DND-41 (cell line): Measurements from ENCODE around the gene PHYHIPL.

Experiments
- ATAC-seq: fragments of 200-7000 bp; cut with Tn5 transposase; 3 replicates; pipeline ENCODE4 v1.9.1; 2021; ENCODE audit warnings: low read depth; ENCODE audit not compliant: insufficient read depth
- DNase-seq: peaks from one replicate; pipeline ENCODE4 v3.0.0-alpha.2; 2020
- H2AFZ ChIP-seq: 2 replicates; pipeline ENCODE4 v1.6.0; 2012; ENCODE audit warnings: low read depth, low read length
- H3K27ac ChIP-seq: 2 replicates; pipeline ENCODE4 v1.5.1; 2012; ENCODE audit warnings: low read length, inconsistent platforms
- H3K27me3 ChIP-seq: fragments of 200-600 bp; sonication (generic); 2 replicates; pipeline ENCODE4 v1.6.0; 2012; ENCODE audit warnings: low read length, mild to moderate bottlenecking, inconsistent platforms; ENCODE audit not compliant: insufficient read depth, poor library complexity
- H3K36me3 ChIP-seq: 2 replicates; pipeline ENCODE4 v1.5.1; 2012; ENCODE audit warnings: low read length, inconsistent platforms; ENCODE audit not compliant: insufficient read depth
- H3K4me1 ChIP-seq: 2 replicates; pipeline ENCODE4 v1.5.1; 2012; ENCODE audit warnings: mild to moderate bottlenecking, low read length; ENCODE audit not compliant: insufficient read depth
- H3K4me2 ChIP-seq: 2 replicates; pipeline ENCODE4 v1.6.0; 2012; ENCODE audit warnings: mild to moderate bottlenecking, moderate library complexity, low read length, inconsistent platforms; ENCODE audit not compliant: insufficient read depth
- H3K4me3 ChIP-seq, 2 experiments: fragments of 200-600 bp in 1 of 2; shearing (Covaris generic) in 1 of 2; 2 replicates each; pipeline ENCODE4 v1.5.1; 2012 to 2016; ENCODE audit warnings: inconsistent platforms in 2 of 2, low read length in 2 of 2, mild to moderate bottlenecking in 2 of 2, low read depth in 1 of 2, moderate library complexity in 1 of 2
- H3K79me2 ChIP-seq: 2 replicates; pipeline ENCODE4 v1.6.0; 2012; ENCODE audit warnings: low read length, inconsistent platforms; ENCODE audit not compliant: insufficient read depth
- H3K9ac ChIP-seq: 2 replicates; pipeline ENCODE4 v1.6.0; 2012; ENCODE audit warnings: low read depth, mild to moderate bottlenecking, inconsistent platforms, low read length, moderate library complexity
- H3K9me3 ChIP-seq: 2 replicates; pipeline ENCODE4 v1.5.1; 2012; ENCODE audit warnings: low read length, moderate library complexity, mild to moderate bottlenecking, inconsistent platforms; ENCODE audit not compliant: insufficient read depth, severe bottlenecking
- H4K20me1 ChIP-seq: 2 replicates; pipeline ENCODE4 v1.6.0; 2012; ENCODE audit warnings: low read length; ENCODE audit not compliant: insufficient read depth
- EZH2 ChIP-seq: IDR thresholded peaks from 3 replicates; pipeline ENCODE4 v1.6.1; 2012; ENCODE audit warnings: borderline replicate concordance, low read depth, mild to moderate bottlenecking, moderate library complexity, low read length, inconsistent platforms; ENCODE audit not compliant: severe bottlenecking
- TF ChIP-seq, protein P1 (sequence below): IDR thresholded peaks from 2 replicates; pipeline ENCODE4 v1.5.1; 2012; ENCODE audit warnings: borderline replicate concordance, low read length, moderate library complexity, mild to moderate bottlenecking; ENCODE audit not compliant: poor library complexity, severe bottlenecking; ENCODE audit errors: extremely low read depth

PHYHIPL gene

DNA sequence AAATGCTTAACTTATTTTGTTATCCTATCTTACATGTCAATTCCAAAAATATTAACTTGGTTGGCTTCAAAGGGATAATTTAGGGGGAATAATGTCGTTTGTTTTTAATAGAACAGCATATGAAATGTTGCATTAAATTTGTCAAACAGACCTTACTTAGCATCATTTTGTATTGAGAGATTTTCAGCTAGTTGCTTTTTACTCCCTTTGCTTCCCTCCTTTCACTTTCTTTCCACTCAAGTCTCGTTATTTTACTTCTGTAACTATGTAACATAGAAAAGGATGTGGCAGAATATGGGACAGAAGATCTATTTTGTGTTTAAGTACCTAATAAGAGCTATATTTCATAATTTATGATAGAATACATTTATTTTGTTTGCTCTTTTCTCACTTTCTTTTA is 2.6 kb downstream of the PHYHIPL start:
- Histone ChIP-seq H4K20me1 (no peaks in the 10 kb centered on the region), H3K4me2 (no peak overlapping the region), H3K27me3 (no peaks in the 10 kb centered on the region), H3K4me3 (no peak overlapping the region), H3K4me1 (no peaks in the 10 kb centered on the region), H3K9ac (no peak overlapping the region), H3K79me2 (no peaks in the 10 kb centered on the region), H3K36me3 (no peaks in the 10 kb centered on the region), H3K27ac (no peak overlapping the region), H3K9me3 (no peaks in the 10 kb centered on the region), H2AFZ (no peak overlapping the region)
- no peak for ATAC-seq
- TF ChIP-seq EZH2: no peak
- TF ChIP-seq, protein P1, sequence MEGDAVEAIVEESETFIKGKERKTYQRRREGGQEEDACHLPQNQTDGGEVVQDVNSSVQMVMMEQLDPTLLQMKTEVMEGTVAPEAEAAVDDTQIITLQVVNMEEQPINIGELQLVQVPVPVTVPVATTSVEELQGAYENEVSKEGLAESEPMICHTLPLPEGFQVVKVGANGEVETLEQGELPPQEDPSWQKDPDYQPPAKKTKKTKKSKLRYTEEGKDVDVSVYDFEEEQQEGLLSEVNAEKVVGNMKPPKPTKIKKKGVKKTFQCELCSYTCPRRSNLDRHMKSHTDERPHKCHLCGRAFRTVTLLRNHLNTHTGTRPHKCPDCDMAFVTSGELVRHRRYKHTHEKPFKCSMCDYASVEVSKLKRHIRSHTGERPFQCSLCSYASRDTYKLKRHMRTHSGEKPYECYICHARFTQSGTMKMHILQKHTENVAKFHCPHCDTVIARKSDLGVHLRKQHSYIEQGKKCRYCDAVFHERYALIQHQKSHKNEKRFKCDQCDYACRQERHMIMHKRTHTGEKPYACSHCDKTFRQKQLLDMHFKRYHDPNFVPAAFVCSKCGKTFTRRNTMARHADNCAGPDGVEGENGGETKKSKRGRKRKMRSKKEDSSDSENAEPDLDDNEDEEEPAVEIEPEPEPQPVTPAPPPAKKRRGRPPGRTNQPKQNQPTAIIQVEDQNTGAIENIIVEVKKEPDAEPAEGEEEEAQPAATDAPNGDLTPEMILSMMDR: no peak
- no peak for DNase-seq

DNA sequence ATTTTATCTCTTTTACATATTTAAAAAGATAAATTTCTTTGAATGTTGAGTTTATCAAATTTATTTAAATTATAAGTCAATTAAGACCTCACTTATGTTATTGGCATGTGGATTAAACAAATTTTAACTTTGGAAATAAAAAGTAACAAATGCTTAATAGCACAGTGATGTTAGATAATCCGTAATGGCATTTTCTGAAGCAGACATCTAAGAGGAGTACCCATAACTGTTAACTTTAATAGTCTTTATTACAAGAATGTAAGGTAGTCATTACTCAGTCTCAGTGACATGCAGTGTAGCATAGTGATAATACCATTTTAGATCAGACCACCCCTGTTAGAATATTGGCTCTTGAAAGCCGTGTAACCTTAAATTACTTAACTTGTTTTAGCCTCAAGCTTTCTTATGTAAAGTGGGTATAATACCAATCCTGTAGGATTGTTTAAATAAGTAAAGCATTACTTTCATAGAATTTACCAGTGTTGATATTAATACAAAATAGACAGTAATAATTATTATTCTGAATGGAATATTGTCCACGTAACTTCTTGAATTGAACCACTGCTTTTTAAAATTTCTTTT is 4.3 kb downstream of the PHYHIPL start:
- Histone ChIP-seq H3K27ac (no peak overlapping the region), H4K20me1 (no peaks in the 10 kb centered on the region), H3K4me2 (no peak overlapping the region), H3K4me3 (no peak overlapping the region), H3K9me3 (no peaks in the 10 kb centered on the region), H3K4me1 (no peaks in the 10 kb centered on the region), H3K9ac (no peak overlapping the region), H2AFZ (no peak overlapping the region), H3K79me2 (no peaks in the 10 kb centered on the region), H3K36me3 (no peaks in the 10 kb centered on the region), H3K27me3 (no peaks in the 10 kb centered on the region)
- ATAC-seq (no peak), DNase-seq (no peak)
- TF ChIP-seq, protein P1: no peak
- no peak for TF ChIP-seq EZH2

DNA sequence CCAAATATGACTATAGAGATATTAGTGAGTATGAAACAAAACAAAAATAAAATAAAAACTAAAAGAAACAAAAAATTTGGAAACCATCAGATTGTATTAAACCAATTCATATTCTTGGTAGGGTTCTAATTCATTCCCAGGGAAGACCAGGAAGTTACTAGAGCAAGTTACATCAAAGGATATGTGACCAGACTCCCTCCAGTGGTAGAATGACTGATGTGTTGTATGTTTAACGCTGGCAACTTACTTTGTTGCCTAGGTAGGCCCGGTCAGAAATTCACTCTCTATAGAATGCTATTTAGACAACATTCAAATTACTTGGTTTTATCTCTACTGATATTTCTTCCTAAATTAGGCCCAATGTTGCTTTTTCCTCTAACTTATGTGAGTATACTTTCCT is 5.2 kb downstream of the PHYHIPL start:
- Histone ChIP-seq H3K4me2 (no peak overlapping the region), H3K36me3 (no peaks in the 10 kb centered on the region), H3K9me3 (no peaks in the 10 kb centered on the region), H3K9ac (no peak overlapping the region), H4K20me1 (no peaks in the 10 kb centered on the region), H3K27ac (no peak overlapping the region), H3K79me2 (no peaks in the 10 kb centered on the region), H2AFZ (no peak overlapping the region), H3K4me3 (no peak overlapping the region), H3K4me1 (no peaks in the 10 kb centered on the region), H3K27me3 (no peaks in the 10 kb centered on the region)
- TF ChIP-seq, protein P1: peak; percentile 38
- TF ChIP-seq EZH2: no peak
- ATAC-seq (no peak), DNase-seq (no peak)

DNA sequence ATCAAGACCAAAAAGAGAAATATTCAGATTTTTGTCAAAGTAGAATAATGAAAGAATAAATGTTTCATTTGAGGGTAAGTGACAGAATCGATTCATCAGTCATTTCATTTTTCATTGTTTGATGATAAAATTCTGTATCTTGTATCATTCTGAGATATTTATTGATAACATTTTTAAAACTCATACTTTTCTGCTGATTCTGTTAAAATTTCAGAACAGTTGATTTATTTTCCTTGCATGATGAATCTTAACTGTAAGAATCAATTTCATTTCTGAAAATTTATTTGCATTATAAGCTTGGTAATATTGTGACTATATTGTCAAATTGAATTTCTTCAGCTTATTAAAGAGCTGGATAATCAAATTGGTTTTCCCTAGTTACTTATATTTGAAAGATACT is 13.9 kb downstream of the PHYHIPL start:
- Histone ChIP-seq H4K20me1 (no peaks in the 10 kb centered on the region), H3K9ac (no peak overlapping the region), H3K36me3 (no peaks in the 10 kb centered on the region), H3K27me3 (no peaks in the 10 kb centered on the region), H3K9me3 (no peaks in the 10 kb centered on the region), H3K27ac (no peak overlapping the region), H2AFZ (no peak overlapping the region), H3K4me3 (no peak overlapping the region), H3K4me2 (no peak overlapping the region), H3K79me2 (no peaks in the 10 kb centered on the region), H3K4me1 (no peaks in the 10 kb centered on the region)
- TF ChIP-seq, protein P1: no peak
- no peak for TF ChIP-seq EZH2
- DNase-seq: no peak
- ATAC-seq: no peak
